Pulmonary artery endothelial cell (primary cell): ENCODE measurements around the gene APOC1. TPM values are rescaled to one million over a fixed set of nuclear protein-coding genes. Genes with fewer than 3 reads are reported as not detected.

Experiments used
- DNase-seq: peaks from one replicate; pipeline ENCODE4 v3.0.0-alpha.2; 2011; ENCODE audit warnings: low read depth, low spot score
- total RNA-seq: library from RNA; depleted of rRNA; stranded (reverse); fragments of >200 nt; gene quantifications from 2 replicates; pipeline ENCODE4 v1.2.3, GENCODE V29; 2014

APOC1 gene
- total RNA-seq, 1 donor from 2014 or later, result 1.8 TPM

DNA sequence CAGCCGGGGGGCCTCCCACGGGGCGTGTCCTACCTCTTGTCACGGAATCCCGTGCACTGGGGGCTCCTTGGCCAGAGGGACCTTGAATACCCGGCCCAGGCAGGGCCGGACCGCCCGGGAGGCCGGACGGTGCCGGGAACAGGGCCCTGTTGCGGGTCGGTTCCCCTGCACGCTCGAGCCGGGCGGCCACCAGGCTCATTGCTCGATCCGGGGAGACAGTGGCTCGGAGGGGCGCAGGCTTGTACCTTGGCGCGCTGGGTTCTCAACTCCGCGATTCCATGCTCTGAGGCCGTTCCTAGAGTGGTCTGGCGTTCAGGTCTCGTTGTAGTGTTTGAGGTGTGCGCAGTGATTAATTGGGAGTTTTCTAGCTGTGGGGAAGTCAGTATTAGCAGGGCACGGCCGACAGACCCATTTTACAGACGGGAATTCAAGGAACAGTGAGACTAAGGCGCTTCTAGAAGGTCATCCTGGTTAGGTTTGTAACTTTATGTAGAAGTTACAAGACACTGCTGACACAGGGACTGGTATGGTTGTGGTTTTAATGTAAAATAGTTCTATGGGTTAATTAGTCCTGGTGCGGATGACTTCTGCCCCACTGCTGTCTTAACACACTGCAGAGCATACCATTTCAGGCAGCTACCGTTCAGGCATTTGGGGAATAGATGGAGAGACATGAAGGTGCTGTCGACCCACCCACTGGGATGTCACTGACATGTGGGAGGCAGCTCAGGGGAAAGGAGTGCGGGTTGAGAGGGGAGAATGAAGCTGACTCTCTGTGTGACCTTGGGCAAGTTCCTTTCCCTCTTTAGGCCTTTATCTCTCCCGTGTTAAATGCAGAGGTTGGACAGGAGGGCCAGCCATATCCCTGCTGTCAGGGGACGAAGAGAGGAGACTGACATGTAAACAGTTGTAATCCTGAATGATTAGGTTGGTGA is 41.4 kb downstream of the APOC1 start:
- no peak for DNase-seq

DNA sequence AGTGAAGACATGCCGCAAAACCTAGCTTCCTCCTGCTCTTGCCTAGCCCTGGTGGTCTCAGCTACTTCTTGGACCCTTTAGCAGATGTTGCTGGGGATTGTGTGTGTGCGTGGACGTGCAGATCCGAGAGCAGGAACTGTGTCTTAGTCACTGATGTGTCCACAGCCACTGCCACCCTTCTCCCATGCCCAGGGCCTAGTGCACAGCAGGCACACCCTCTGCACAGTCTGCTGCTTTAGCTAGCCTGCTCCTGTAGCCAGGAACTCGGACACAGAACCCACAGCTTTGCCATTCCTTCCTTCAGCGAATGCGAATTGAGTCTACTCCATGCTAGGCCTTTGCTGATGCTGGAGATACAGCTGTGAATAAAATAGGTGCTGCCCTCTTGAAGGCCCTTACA is 43.1 kb downstream of the APOC1 start:
- no peak for DNase-seq

DNA sequence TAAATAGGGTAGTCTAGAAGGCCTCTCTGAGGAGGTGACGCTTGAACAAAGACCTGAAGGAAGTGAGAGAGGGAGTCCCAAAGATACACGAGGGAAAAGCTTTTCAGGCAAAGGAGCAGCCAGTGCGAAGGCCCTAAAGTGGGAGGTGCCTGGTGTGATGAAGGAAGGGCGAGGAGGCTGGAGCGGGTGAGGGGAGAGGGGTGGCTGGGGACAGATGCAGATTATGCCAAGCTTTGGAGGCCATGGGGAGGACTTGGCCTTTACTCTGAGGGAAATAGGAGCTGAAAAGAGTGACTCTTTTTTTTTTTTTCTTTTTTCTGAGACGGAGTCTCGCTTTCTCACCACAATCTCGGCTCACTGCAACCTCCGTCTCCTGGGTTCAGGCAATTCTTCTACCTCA is 43.7 kb downstream of the APOC1 start:
- no peak for DNase-seq

DNA sequence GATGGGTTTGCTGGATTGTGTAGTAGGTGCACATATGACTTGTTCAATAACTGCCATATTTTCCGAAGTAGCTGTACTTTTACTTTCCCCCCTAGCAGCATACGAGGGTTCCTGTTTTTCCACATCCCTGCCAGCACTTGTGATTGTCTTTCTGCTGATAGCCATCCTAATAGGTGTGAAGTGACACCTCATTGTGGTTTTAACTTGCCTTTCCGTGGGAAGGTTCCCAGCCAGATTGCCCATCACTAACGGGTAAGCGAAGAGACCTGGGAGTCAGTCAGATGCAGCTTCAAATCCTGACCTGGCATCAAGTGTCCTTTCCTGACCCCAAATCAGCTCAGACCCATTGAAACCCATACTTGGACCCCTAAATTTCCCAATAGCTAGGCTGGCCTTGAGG is 45.3 kb downstream of the APOC1 start:
- no peak for DNase-seq

DNA sequence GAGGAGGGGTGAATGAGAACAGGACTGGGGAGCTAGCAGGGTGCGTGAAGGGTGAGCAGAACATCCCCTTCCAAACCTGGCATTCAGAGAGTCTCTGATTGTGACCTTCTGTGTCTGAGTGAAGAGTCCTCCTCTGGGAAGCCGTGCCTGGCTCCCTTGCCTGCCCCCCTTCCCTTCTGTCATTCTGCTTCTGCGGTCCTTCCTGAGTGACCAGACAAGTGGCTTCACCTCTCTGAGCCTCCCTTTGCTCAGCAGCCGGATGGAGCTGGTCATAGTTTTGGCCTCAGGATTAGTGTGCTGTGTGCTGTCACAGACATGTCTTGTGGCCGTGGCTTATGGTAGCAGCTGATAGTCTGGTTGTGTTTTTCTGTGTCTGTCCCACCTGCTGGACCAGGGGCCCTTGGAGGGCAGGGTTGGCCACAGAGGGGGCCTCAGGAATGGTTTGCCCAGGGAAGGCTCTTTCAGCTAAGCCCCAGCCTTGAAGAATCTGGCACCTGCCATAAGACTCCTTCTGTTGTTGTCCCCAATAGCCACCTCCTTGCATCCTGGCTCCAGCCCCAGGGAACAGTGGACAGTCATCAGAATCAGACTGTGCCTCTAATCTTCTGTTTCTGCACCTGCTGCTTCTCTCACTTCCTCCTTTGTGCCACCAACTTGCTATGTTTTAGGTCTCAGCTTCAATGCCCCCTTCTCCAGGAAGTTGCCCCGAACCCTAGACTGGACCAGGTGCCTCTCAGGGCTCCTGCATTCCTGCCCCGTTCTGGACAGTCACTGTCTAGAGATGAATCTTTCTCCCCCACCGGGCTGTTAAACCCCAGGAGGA is 46.7 kb downstream of the APOC1 start:
- no peak for DNase-seq

DNA sequence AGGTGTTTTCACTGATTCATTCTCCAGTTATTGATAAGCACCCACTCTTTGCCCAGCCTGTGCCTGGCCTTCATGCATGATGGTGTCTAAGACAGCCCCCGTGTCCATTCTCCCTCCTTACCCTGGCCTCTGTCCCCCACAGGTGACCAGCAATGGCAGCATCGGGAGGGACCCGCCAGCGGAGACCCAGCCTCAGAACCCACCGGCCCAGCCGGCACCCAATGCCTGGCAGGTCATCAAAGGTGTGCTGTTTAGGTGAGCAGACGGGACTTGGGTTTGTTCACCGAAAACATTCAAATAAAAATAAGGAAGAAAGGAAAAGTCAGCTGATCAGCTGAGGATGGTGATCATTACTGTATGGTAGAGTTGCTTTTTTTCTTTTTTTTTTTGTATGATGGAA is 47.4 kb downstream of the APOC1 start:
- DNase-seq, result no peak

DNA sequence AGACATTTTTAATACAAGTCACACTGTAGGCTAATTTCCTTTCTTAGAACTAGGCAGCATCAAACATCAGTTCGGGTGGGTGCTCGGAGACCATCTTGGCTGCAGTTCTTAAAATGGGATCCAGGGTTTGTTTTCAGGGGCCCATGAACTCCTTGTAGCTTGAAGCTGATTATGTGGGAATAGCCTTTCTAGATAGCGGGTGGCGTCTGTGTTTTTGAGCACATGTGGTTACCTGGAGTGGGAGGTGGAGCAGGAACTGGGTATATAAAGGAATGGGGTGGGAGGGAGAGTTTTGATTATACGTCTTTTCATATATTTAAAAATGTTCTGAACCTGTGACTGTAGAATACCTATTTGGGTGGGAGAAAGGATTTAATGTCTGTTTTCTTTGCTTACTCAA is 53.7 kb downstream of the APOC1 start:
- DNase-seq, result no peak

DNA sequence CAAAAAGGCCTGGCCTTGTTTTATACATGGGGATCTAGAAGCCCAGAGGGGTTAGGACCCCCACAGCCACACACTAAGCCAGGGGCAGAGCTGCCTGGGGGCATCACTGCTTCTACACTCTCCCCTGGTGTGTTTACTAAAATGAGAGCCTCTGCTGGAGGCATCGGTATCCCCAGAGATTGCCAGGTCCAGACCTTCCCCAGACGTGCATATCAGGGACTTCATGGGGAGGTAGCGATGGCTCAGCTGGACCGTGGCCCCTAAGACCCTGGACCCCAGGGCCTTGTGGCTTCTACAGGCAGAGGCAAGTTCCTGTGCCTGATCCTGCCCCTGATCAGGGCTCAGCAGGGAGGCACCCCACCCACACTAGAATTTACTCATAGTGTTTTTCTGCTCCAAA is 54.3 kb downstream of the APOC1 start:
- no peak for DNase-seq

Other genes with a start within 250 kb of the APOC1 start
- gene CEACAM19, start 243.1 kb upstream of the APOC1 start, total RNA-seq, result 1.5 and 2.0 TPM in 2 replicates
- not detected in 2 replicates for gene CEACAM16, start 215.5 kb upstream of the APOC1 start, total RNA-seq
- 2.5 and 4.5 TPM in 2 replicates for gene BCL3, start 165.9 kb upstream of the APOC1 start, total RNA-seq
- gene CBLC, start 136.7 kb upstream of the APOC1 start, total RNA-seq, result 0.07 and 0.13 TPM in 2 replicates
- gene BCAM, start 105.5 kb upstream of the APOC1 start, total RNA-seq, result 8.0 and 22.4 TPM in 2 replicates
- 101 and 112 TPM in 2 replicates for gene NECTIN2, start 68.3 kb upstream of the APOC1 start, total RNA-seq
- 78.6 and 100 TPM in 2 replicates for gene TOMM40, start 23.4 kb upstream of the APOC1 start, total RNA-seq
- gene APOE, start 8.8 kb upstream of the APOC1 start, total RNA-seq, result 0.53 and 1.7 TPM in 2 replicates
- not detected in 2 replicates for gene APOC4, start 27.6 kb downstream of the APOC1 start, total RNA-seq
- not detected in 2 replicates for gene APOC2, start 31.4 kb downstream of the APOC1 start, total RNA-seq
- 24.9 and 35.3 TPM in 2 replicates for gene CLPTM1, start 40.8 kb downstream of the APOC1 start, total RNA-seq
- gene RELB, start 86.9 kb downstream of the APOC1 start, total RNA-seq, result 10.7 and 12.1 TPM in 2 replicates
- gene CLASRP, start 124.4 kb downstream of the APOC1 start, total RNA-seq, result 11.0 and 13.3 TPM in 2 replicates
- 0.14 and 0.26 TPM in 2 replicates for gene ZNF296, start 161.9 kb downstream of the APOC1 start, total RNA-seq
- 18.8 and 26.3 TPM in 2 replicates for gene GEMIN7, start 164.7 kb downstream of the APOC1 start, total RNA-seq
- gene PPP1R37, start 178.6 kb downstream of the APOC1 start, total RNA-seq, result 23.2 and 25.4 TPM in 2 replicates
- gene NKPD1, start 246.4 kb downstream of the APOC1 start, total RNA-seq, result 0.11 and 0.13 TPM in 2 replicates